HepG2 (cell line): Measurements from ENCODE around the gene TBC1D10A. TPM values are rescaled to one million over a fixed set of nuclear protein-coding genes. Genes with fewer than 3 reads are reported as not detected.

Experiments used
- ARID5B ChIP-seq: IDR thresholded peaks from 2 replicates; pipeline ENCODE4 v1.4.0; 2020; ENCODE audit warnings: mild to moderate bottlenecking, missing genetic modification reagents
- BATF2 ChIP-seq: sonication (generic); formaldehyde crosslinking; IDR thresholded peaks from 2 replicates; pipeline ENCODE4 v1.8.0; 2022; ENCODE audit warnings: mild to moderate bottlenecking, missing genetic modification reagents, moderate library complexity
- DPF2 ChIP-seq: sonication (generic); formaldehyde crosslinking; IDR thresholded peaks from 2 replicates; pipeline ENCODE4 v1.4.0; 2020; ENCODE audit warnings: mild to moderate bottlenecking, low read depth, missing genetic modification reagents, borderline replicate concordance
- ISX ChIP-seq: sonication (generic); formaldehyde crosslinking; conservative IDR thresholded peaks from 2 replicates; pipeline ENCODE4 v1.5.0; 2020; ENCODE audit warnings: missing genetic modification reagents
- NR2C2 ChIP-seq: sonication (generic); formaldehyde crosslinking; IDR thresholded peaks from 2 replicates; pipeline ENCODE4 v1.4.0; 2020; ENCODE audit warnings: missing genetic modification reagents, mild to moderate bottlenecking, moderate library complexity, borderline replicate concordance
- NR2F6 ChIP-seq, 2 experiments: IDR thresholded peaks; 2 replicates each; pipeline ENCODE4 v1.6.1; 2016; ENCODE audit warnings: antibody characterized with exemption in 1 of 2, mild to moderate bottlenecking in 1 of 2
- SIN3A ChIP-seq: IDR thresholded peaks from 2 replicates; pipeline ENCODE4 v1.6.1; 2011; ENCODE audit warnings: low read depth, mild to moderate bottlenecking, control low read depth, low read length, borderline replicate concordance
- SOX5 ChIP-seq: IDR thresholded peaks from 2 replicates; pipeline ENCODE4 v1.6.1; 2016; ENCODE audit warnings: borderline replicate concordance
- TBL1XR1 ChIP-seq: fragments of 150-350 bp; IDR thresholded peaks from 2 replicates; pipeline ENCODE4 v1.6.1; 2014; ENCODE audit warnings: borderline replicate concordance, low read length; ENCODE audit not compliant: partially characterized antibody
- ZFP41 ChIP-seq: sonication (generic); formaldehyde crosslinking; IDR thresholded peaks from 2 replicates; pipeline ENCODE4 v1.4.0; 2020; ENCODE audit warnings: mild to moderate bottlenecking, missing genetic modification reagents, borderline replicate concordance
- ZNF572 ChIP-seq: sonication (generic); formaldehyde crosslinking; IDR thresholded peaks from 2 replicates; pipeline ENCODE4 v1.5.1; 2020; ENCODE audit warnings: mild to moderate bottlenecking, missing genetic modification reagents
- ZNF780A ChIP-seq: sonication (generic); formaldehyde crosslinking; IDR thresholded peaks from 2 replicates; pipeline ENCODE4 v1.8.0; 2022; ENCODE audit warnings: mild to moderate bottlenecking, missing genetic modification reagents, moderate library complexity
- polyA plus RNA-seq, 8 experiments: library from polyadenylated mRNA; depleted of rRNA in 3 of 8; stranded (reverse) in 7 of 8; unstranded in 1 of 8; fragments of >200 nt; fragmentation: Illumina TruSeq in 4 of 8; extraction: Trizol in 4 of 8; gene quantifications; 2 replicates each; pipeline versions ENCODE4 v1.2.1 to v1.2.3, GENCODE V29; 2011 to 2016; ENCODE audit warnings: low read depth in 4 of 8, missing spikeins in 1 of 8, mixed read lengths in 1 of 8; ENCODE audit not compliant: insufficient read depth in 1 of 8
- total RNA-seq, 5 experiments: library from RNA; depleted of rRNA; stranded (reverse); fragments of >200 nt; fragmentation: Illumina TruSeq; extraction: Trizol; gene quantifications; 2 replicates each; pipeline ENCODE4 v1.2.3, GENCODE V29; 2016; ENCODE audit warnings: low read depth in 1 of 5
- TF ChIP-seq, protein P1 (sequence below): sonication (generic); formaldehyde crosslinking; IDR thresholded peaks from 2 replicates; pipeline ENCODE4 v1.4.0; 2020; ENCODE audit warnings: missing genetic modification reagents, borderline replicate concordance
- TF ChIP-seq, protein P2 (sequence below): sonication (generic); formaldehyde crosslinking; IDR thresholded peaks from 2 replicates; pipeline ENCODE4 v1.4.0; 2020; ENCODE audit warnings: missing genetic modification reagents
- TF ChIP-seq, protein P3 (sequence below): sonication (generic); formaldehyde crosslinking; conservative IDR thresholded peaks from 2 replicates; pipeline ENCODE4 v1.4.0; 2020; ENCODE audit warnings: missing genetic modification reagents
- TF ChIP-seq, protein P4 (sequence below): IDR thresholded peaks from 2 replicates; pipeline ENCODE4 v1.6.1; 2018; ENCODE audit warnings: missing genetic modification reagents, mild to moderate bottlenecking, missing compliant biosample characterization

The TBC1D10A gene
- total and polyA plus RNA-seq, 2 of the 13 experiments (the other 11 are each of a cell fraction or from before 2014, with no cell fraction given), result 4.2 to 4.9 TPM

- TF ChIP-seq, protein P1, sequence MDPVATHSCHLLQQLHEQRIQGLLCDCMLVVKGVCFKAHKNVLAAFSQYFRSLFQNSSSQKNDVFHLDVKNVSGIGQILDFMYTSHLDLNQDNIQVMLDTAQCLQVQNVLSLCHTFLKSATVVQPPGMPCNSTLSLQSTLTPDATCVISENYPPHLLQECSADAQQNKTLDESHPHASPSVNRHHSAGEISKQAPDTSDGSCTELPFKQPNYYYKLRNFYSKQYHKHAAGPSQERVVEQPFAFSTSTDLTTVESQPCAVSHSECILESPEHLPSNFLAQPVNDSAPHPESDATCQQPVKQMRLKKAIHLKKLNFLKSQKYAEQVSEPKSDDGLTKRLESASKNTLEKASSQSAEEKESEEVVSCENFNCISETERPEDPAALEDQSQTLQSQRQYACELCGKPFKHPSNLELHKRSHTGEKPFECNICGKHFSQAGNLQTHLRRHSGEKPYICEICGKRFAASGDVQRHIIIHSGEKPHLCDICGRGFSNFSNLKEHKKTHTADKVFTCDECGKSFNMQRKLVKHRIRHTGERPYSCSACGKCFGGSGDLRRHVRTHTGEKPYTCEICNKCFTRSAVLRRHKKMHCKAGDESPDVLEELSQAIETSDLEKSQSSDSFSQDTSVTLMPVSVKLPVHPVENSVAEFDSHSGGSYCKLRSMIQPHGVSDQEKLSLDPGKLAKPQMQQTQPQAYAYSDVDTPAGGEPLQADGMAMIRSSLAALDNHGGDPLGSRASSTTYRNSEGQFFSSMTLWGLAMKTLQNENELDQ (CRISPR knock-in tag), result no peak
- no peak for TF ChIP-seq SIN3A
- no peak for TF ChIP-seq ISX (CRISPR knock-in tag)
- TF ChIP-seq DPF2 (CRISPR knock-in tag), result no peak
- TF ChIP-seq, protein P2, sequence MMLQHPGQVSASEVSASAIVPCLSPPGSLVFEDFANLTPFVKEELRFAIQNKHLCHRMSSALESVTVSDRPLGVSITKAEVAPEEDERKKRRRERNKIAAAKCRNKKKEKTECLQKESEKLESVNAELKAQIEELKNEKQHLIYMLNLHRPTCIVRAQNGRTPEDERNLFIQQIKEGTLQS (CRISPR knock-in tag), result no peak
- TF ChIP-seq ZNF780A, result no peak
- no peak for TF ChIP-seq ZNF572 (CRISPR knock-in tag)
- TF ChIP-seq ZFP41 (CRISPR knock-in tag), result no peak
- TF ChIP-seq NR2F6 (IDR thresholded peaks at IDR 0.05), result peak; percentile 78
- TF ChIP-seq NR2F6 (CRISPR knock-in tag; IDR thresholded peaks at IDR 0.05), result peak; percentile 87
- TF ChIP-seq SOX5 (CRISPR knock-in tag), result no peak
- TF ChIP-seq BATF2 (CRISPR knock-in tag), result no peak
- 0 out of 2 replicates have a peak, but pooled peaks have one; percentile 30 for TF ChIP-seq ARID5B (CRISPR knock-in tag)
- no peak for TF ChIP-seq TBL1XR1
- TF ChIP-seq, protein P3, sequence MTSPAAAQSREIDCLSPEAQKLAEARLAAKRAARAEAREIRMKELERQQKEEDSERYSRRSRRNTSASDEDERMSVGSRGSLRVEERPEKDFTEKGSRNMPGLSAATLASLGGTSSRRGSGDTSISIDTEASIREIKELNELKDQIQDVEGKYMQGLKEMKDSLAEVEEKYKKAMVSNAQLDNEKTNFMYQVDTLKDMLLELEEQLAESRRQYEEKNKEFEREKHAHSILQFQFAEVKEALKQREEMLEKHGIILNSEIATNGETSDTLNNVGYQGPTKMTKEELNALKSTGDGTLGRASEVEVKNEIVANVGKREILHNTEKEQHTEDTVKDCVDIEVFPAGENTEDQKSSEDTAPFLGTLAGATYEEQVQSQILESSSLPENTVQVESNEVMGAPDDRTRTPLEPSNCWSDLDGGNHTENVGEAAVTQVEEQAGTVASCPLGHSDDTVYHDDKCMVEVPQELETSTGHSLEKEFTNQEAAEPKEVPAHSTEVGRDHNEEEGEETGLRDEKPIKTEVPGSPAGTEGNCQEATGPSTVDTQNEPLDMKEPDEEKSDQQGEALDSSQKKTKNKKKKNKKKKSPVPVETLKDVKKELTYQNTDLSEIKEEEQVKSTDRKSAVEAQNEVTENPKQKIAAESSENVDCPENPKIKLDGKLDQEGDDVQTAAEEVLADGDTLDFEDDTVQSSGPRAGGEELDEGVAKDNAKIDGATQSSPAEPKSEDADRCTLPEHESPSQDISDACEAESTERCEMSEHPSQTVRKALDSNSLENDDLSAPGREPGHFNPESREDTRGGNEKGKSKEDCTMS (CRISPR knock-in tag), result no peak
- peak; percentile 83 for TF ChIP-seq NR2C2 (CRISPR knock-in tag)
- TF ChIP-seq, protein P4, sequence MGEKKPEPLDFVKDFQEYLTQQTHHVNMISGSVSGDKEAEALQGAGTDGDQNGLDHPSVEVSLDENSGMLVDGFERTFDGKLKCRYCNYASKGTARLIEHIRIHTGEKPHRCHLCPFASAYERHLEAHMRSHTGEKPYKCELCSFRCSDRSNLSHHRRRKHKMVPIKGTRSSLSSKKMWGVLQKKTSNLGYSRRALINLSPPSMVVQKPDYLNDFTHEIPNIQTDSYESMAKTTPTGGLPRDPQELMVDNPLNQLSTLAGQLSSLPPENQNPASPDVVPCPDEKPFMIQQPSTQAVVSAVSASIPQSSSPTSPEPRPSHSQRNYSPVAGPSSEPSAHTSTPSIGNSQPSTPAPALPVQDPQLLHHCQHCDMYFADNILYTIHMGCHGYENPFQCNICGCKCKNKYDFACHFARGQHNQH (CRISPR knock-in tag), result no peak; the same call in 1 of the 2 replicates
Observed at GRCh38 chr22:30249049-30250038, 77.4 kb downstream of the TBC1D10A start (continued).
